ENCODE results near the gene STK10. TPM values are rescaled to one million over a fixed set of nuclear protein-coding genes. Genes with fewer than 3 reads are reported as not detected.

The STK10 gene
- total and polyA plus RNA-seq, 12 donors = 5.6 to 22.3 (median 9.9) TPM

DNA sequence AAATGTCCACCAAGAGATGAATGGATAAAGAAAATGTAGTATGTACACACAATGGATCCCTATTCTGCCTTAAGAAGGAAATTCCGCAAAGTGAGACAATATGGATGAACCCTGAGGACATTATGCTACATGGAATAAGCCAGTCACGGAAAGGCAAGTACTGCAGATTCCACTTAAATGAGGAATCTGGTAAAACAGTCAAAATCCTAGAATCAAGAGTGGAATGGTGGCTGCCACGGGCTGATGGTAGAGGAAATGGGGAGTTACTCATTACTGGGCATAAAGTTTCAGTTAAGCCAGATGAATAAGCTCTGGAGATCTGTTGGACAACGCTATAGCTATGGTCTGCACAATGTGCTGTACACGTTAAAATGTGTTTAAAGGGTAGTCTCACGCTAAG lies 47.2 kb downstream of the STK10 start:
- 84 to 87% methylated on average over 6 of the region's 6 CpGs for WGBS, 2 donors
- TF ChIP-seq, protein P1, sequence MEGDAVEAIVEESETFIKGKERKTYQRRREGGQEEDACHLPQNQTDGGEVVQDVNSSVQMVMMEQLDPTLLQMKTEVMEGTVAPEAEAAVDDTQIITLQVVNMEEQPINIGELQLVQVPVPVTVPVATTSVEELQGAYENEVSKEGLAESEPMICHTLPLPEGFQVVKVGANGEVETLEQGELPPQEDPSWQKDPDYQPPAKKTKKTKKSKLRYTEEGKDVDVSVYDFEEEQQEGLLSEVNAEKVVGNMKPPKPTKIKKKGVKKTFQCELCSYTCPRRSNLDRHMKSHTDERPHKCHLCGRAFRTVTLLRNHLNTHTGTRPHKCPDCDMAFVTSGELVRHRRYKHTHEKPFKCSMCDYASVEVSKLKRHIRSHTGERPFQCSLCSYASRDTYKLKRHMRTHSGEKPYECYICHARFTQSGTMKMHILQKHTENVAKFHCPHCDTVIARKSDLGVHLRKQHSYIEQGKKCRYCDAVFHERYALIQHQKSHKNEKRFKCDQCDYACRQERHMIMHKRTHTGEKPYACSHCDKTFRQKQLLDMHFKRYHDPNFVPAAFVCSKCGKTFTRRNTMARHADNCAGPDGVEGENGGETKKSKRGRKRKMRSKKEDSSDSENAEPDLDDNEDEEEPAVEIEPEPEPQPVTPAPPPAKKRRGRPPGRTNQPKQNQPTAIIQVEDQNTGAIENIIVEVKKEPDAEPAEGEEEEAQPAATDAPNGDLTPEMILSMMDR (IDR thresholded peaks at IDR 0.05) = no peak
- no peak for DNase-seq
- H3K4me1 ChIP-seq = peaks cover 0 to 36% (median 25%) of the 10 kb centered on the region in 9 donors
- no peak for ATAC-seq
- no peaks in the 10 kb centered on the region for H3K27me3 ChIP-seq
- H3K36me3 ChIP-seq = peaks cover 0 to 18% (median 0%) of the 10 kb centered on the region in 9 donors
- peaks cover 0 to 7% (median 0%) of the 10 kb centered on the region in 11 donors for H3K9me3 ChIP-seq
- intact Hi-C loops (cut with DNase I) = loop anchor here in 1 of 10 donors (5.0 kb wide), 1 partner anchor 46 kb away; the partner anchor contains the start of gene STK10
- no peak overlapping the region for H3K4me3 ChIP-seq
- H3K27ac ChIP-seq = no peak overlapping the region

DNA sequence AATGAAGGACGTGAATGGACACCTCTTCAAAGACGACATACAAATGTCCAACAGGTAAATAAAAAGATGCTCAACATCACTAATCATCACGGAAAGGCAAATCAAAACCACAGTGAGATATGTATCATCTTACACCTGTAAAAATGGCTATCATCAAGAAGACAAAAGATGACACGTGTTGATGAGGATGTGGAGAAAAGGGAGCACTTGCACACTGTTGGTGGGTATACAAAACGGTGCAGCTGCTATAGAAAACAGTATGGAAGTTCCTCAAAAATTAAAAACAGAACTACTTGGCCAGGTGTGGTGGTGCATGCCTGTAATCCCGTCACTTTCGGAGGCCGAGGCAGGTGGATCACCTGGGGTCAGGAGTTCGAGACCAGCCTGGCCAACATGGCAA lies 47.9 kb downstream of the STK10 start:
- intact Hi-C loops (cut with DNase I) = loop anchor here in 1 of 10 donors (5.0 kb wide), 1 partner anchor 47 kb away; the partner anchor contains the start of gene STK10
- Histone ChIP-seq H3K36me3 (peaks cover 0 to 18% (median 0%) of the 10 kb centered on the region in 9 donors), H3K27ac (no peak overlapping the region), H3K4me3 (no peak overlapping the region), H3K4me1 (peaks cover 0 to 30% (median 19%) of the 10 kb centered on the region in 9 donors), H3K27me3 (no peaks in the 10 kb centered on the region), H3K9me3 (peaks cover 0 to 9% (median 0%) of the 10 kb centered on the region in 11 donors)
- DNase-seq (no peak), ATAC-seq (no peak)
- 89 to 91% methylated on average over 9 of the region's 9 CpGs for WGBS, 2 donors
- TF ChIP-seq, protein P1 (IDR thresholded peaks at IDR 0.05) = no peak

DNA sequence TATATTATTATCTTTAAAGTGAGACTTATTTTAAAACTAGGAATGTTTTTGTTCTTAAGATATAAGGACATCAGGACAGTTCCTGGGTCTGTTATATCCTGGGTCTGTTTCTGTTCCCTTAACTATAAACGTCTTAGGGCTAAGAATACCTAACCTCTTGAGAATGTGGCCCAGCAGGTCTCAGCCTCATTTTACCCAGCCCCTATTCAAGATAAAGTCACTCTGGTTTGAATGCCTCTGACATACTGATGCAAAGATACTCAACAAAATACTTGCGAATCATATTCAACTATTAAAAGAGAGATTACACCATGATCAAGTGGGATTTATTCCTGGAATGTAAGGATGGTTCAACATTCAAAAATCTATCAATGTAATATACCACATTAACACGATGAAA lies 51.0 kb downstream of the STK10 start:
- Histone ChIP-seq H3K4me1 (peaks cover 0 to 34% (median 0%) of the 10 kb centered on the region in 9 donors), H3K4me3 (no peak overlapping the region), H3K27me3 (no peaks in the 10 kb centered on the region), H3K27ac (no peak overlapping the region), H3K36me3 (peaks cover 0 to 23% (median 0%) of the 10 kb centered on the region in 9 donors), H3K9me3 (peaks cover 0 to 14% (median 0%) of the 10 kb centered on the region in 11 donors)
- intact Hi-C loops (cut with DNase I) = no loop called here
- TF ChIP-seq, protein P1 (IDR thresholded peaks at IDR 0.05) = no peak
- ATAC-seq = no peak
- 86 to 93% methylated on average over 3 of the region's 3 CpGs for WGBS, 2 donors
- no peak for DNase-seq

DNA sequence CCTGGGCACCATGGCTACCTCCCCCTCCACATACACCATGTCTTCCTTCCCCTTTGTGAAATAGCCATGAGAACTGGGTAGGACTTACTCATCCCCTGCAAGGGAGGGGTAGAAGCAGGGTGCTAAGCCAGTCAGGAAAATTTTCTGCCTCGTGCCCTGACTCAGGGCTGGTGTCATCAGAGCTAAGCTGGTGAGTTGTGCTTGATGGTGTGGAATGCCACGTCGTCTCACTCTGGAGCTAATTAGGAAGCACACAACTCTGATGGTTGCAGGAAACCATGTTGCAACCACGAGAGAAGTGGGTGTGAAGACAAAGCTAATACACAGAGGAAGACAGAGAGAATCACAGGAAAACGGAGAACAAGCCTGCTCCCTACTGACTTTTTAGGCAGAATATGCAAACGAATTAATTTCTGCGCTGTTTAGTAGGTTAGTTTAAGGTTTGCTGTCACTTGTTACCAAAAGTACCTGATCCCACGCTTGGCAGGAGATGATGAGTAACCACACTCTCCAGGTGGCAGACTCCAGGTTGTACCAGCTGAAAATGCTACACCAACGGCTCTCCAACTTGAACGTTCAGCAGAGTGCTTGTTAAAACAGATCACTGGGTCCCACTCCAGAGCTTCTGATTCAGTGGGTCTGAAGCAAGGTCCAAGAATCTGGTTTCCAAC lies 54.5 kb downstream of the STK10 start:
- Histone ChIP-seq H3K4me3 (no peak overlapping the region), H3K4me1 (peaks cover 0 to 66% (median 3%) of the 10 kb centered on the region in 9 donors), H3K27ac (peak overlapping the region in 2 of 10 donors; percentile 5 to 87), H3K9me3 (peaks cover 0 to 14% (median 0%) of the 10 kb centered on the region in 11 donors), H3K36me3 (peaks cover 0 to 28% (median 0%) of the 10 kb centered on the region in 9 donors), H3K27me3 (no peaks in the 10 kb centered on the region)
- intact Hi-C loops (cut with DNase I) = no loop called here
- TF ChIP-seq, protein P1 (IDR thresholded peaks at IDR 0.05) = no peak
- DNase-seq = no peak
- 69 to 70% methylated on average over 10 of the region's 10 CpGs for WGBS, 2 donors
- peak; percentile 69 to 88 (median 73) for ATAC-seq

Measured in heart right ventricle (tissue), 16 donors.